ENCODE measurements around the gene POLE4.
A peak's percentile ranks its signal among the peaks of the same experiment; 100 is the strongest.

The POLE4 gene

GRCh38 chr2:74958274-74959105, at the start of gene POLE4:
Gene POLE4, plus strand, starts transcription at chr2:74958643. Its CDS starts 37 bp downstream, at chr2:74958680.
- DNase-seq (ENCODE audit: low read depth in 2 of 2), result peak; percentile 83 to 94

- DNase-seq (ENCODE audit: low read depth in 2 of 2), result no peak
Observed at GRCh38 chr2:74908748-74909444, 49.5 kb upstream of the POLE4 start.

GRCh38 chr2:74910245-74910644, 48.2 kb upstream of the POLE4 start:
- no peak for DNase-seq (ENCODE audit: low read depth in 2 of 2)

- no peak for DNase-seq (ENCODE audit: low read depth in 2 of 2)
Observed at GRCh38 chr2:74911061-74911460, 47.4 kb upstream of the POLE4 start.

GRCh38 chr2:74915743-74916142, 42.7 kb upstream of the POLE4 start:
- DNase-seq (ENCODE audit: low read depth in 2 of 2), result no peak

- DNase-seq (ENCODE audit: low read depth in 2 of 2), result no peak
Observed at GRCh38 chr2:74916394-74916793, 42.0 kb upstream of the POLE4 start.

GRCh38 chr2:74917702-74918619, 40.5 kb upstream of the POLE4 start:
- DNase-seq (ENCODE audit: low read depth in 2 of 2), result no peak

- peak; percentile 40 to 65 for DNase-seq (ENCODE audit: low read depth in 2 of 2)
Observed at GRCh38 chr2:74919827-74920226, 38.6 kb upstream of the POLE4 start.

- DNase-seq (ENCODE audit: low read depth in 2 of 2), result no peak
Observed at GRCh38 chr2:74921236-74921736, 37.2 kb upstream of the POLE4 start.

- no peak for DNase-seq (ENCODE audit: low read depth in 2 of 2)
Observed at GRCh38 chr2:74922592-74923227, 35.7 kb upstream of the POLE4 start.

GRCh38 chr2:74924463-74925265, 33.8 kb upstream of the POLE4 start:
- DNase-seq (ENCODE audit: low read depth in 2 of 2), result no peak

- no peak for DNase-seq (ENCODE audit: low read depth in 2 of 2)
Observed at GRCh38 chr2:74925361-74925786, 33.1 kb upstream of the POLE4 start.

GRCh38 chr2:74927621-74928020, 30.8 kb upstream of the POLE4 start:
- DNase-seq (ENCODE audit: low read depth in 2 of 2), result no peak

- DNase-seq (ENCODE audit: low read depth in 2 of 2), result no peak
Observed at GRCh38 chr2:74930811-74931486, 27.5 kb upstream of the POLE4 start.

- DNase-seq (ENCODE audit: low read depth in 2 of 2), result no peak
Observed at GRCh38 chr2:74931940-74932339, 26.5 kb upstream of the POLE4 start.

- DNase-seq (ENCODE audit: low read depth in 2 of 2), result no peak
Observed at GRCh38 chr2:74935975-74936391, 22.5 kb upstream of the POLE4 start.

GRCh38 chr2:74937221-74937880, 21.1 kb upstream of the POLE4 start:
- no peak for DNase-seq (ENCODE audit: low read depth in 2 of 2)

GRCh38 chr2:74938264-74938663, 20.2 kb upstream of the POLE4 start:
- no peak for DNase-seq (ENCODE audit: low read depth in 2 of 2)

All from stimulated activated CD4-positive, alpha-beta T cell treated with anti-CD3 and anti-CD28 coated beads, Interleukin-1b, Interleukin-23, amount 100 ng/mL, for 1 hour (primary cell).